ENCODE results near the gene SLC49A3. TPM values are rescaled to one million over a fixed set of nuclear protein-coding genes. Genes with fewer than 3 reads are reported as not detected.

Gene SLC49A3
- total and polyA plus RNA-seq, 2 of the 8 experiments (the other 6 are each of a cell fraction or from before 2014, with no cell fraction given), result 5.0 to 8.8 TPM

GRCh38 chr4:703336-704197, 14.6 kb upstream of the SLC49A3 start (continued):
- no peak for TF ChIP-seq SUZ12 (IDR thresholded peaks at IDR 0.05; ENCODE audit: low read length)

All from H1 (cell line).